ENCODE data around the gene HDAC9.

GRCh38 chr7:18849130-18849529 lies 353.6 kb downstream of the HDAC9 start:
- TF ChIP-seq POLR2AphosphoS5 (IDR thresholded peaks at IDR 0.05; ENCODE audit: low read depth, low read length) (no peak), TAF1 (IDR thresholded peaks at IDR 0.05; ENCODE audit: borderline replicate concordance, insufficient read depth, low read length) (no peak), FOXP2 (optimal IDR thresholded peaks at IDR 0.05; ENCODE audit: borderline replicate concordance, extremely low read depth, extremely low read length, insufficient read depth) (no peak)

Measured in PFSK-1 (cell line).